IMR-90 (cell line): ENCODE results near the gene USP4. TPM values are rescaled to one million over a fixed set of nuclear protein-coding genes. Genes with fewer than 3 reads are reported as not detected.

Experiments
- ATAC-seq: fragments of 200-7000 bp; cut with Tn5 transposase; 2 replicates; pipeline ENCODE4 v1.9.1; 2020; ENCODE audit warnings: low read depth, mild to moderate bottlenecking, moderate library complexity
- BruUV-seq: library from RNA; stranded (reverse); fragments of 400-500 nt; replicated peaks from 2 replicates; lab custom pipeline; 2021; lab: Mats Ljungman, UMichigan
- CTCF ChIA-PET: fragments of 300-600 bp; formaldehyde crosslinking; extraction: SDS; loops from one replicate; lab custom pipeline; 2021; ENCODE audit warnings: antibody characterized with exemption; lab: Yijun Ruan, JAX
- POLR2A ChIA-PET: fragments of 300-600 bp; sonication (Branson Sonifier 250); formaldehyde crosslinking; loops from one replicate; lab custom pipeline; 2022; ENCODE audit warnings: antibody characterized with exemption; ENCODE audit not compliant: unreplicated experiment; lab: Charles Lee
- DNase-seq: peaks from one replicate; pipeline ENCODE4 v3.0.0; 2013
- H2AFZ ChIP-seq: replicated peaks from 2 replicates; pipeline ENCODE3; 2013; ENCODE audit warnings: low read length, mild to moderate bottlenecking; ENCODE audit not compliant: poor library complexity
- H2AK5ac ChIP-seq: 2 replicates; pipeline ENCODE4 v1.6.1; 2013; ENCODE audit warnings: low read depth, low read length, inconsistent platforms
- H2AK9ac ChIP-seq: replicated peaks from 2 replicates; pipeline ENCODE3; 2013; ENCODE audit warnings: mild to moderate bottlenecking, low read depth, low read length, moderate library complexity; ENCODE audit not compliant: poor library complexity
- H2BK120ac ChIP-seq: 2 replicates; pipeline ENCODE4 v1.6.1; 2013; ENCODE audit warnings: low read depth, low read length, inconsistent platforms
- H2BK15ac ChIP-seq: 3 replicates; pipeline ENCODE4 v1.6.1; 2013; ENCODE audit warnings: low read depth, low read length, inconsistent platforms
- H2BK20ac ChIP-seq: 2 replicates; pipeline ENCODE4 v1.6.1; 2013; ENCODE audit warnings: low read depth, mild to moderate bottlenecking, inconsistent platforms, low read length, moderate library complexity
- H2BK5ac ChIP-seq: 2 replicates; pipeline ENCODE4 v1.6.1; 2013; ENCODE audit warnings: mild to moderate bottlenecking, low read depth, low read length, inconsistent platforms; ENCODE audit not compliant: poor library complexity, severe bottlenecking
- H3K14ac ChIP-seq: replicated peaks from 2 replicates; pipeline ENCODE4 v1.6.1; 2013; ENCODE audit warnings: low read depth, low read length, inconsistent platforms
- H3K18ac ChIP-seq: 2 replicates; pipeline ENCODE4 v1.6.1; 2013; ENCODE audit warnings: low read depth, low read length, control low read depth
- H3K23ac ChIP-seq: 2 replicates; pipeline ENCODE4 v1.6.1; 2013; ENCODE audit warnings: low read depth, low read length, inconsistent platforms
- H3K27ac ChIP-seq: 2 replicates; pipeline ENCODE4 v1.5.1; 2013; ENCODE audit warnings: mild to moderate bottlenecking, control low read depth, low read length; ENCODE audit not compliant: insufficient read depth
- H3K27me3 ChIP-seq: 2 replicates; pipeline ENCODE4 v1.6.1; 2013; ENCODE audit warnings: low read length; ENCODE audit not compliant: control insufficient read depth, insufficient read depth
- H3K36me3 ChIP-seq: 2 replicates; pipeline ENCODE4 v1.6.1; 2013; ENCODE audit warnings: low read length, mixed read lengths; ENCODE audit not compliant: control insufficient read depth, insufficient read depth
- H3K4ac ChIP-seq: 2 replicates; pipeline ENCODE4 v1.6.1; 2013; ENCODE audit warnings: low read depth, low read length, inconsistent platforms
- H3K4me1 ChIP-seq: 2 replicates; pipeline ENCODE4 v1.6.1; 2013; ENCODE audit warnings: low read length, mixed read lengths; ENCODE audit not compliant: control insufficient read depth, insufficient read depth
- H3K4me2 ChIP-seq: 2 replicates; pipeline ENCODE4 v1.6.1; 2013; ENCODE audit warnings: low read depth, mild to moderate bottlenecking, control low read depth, low read length, moderate library complexity
- H3K4me3 ChIP-seq: 2 replicates; pipeline ENCODE4 v1.5.1; 2013; ENCODE audit warnings: low read depth, mild to moderate bottlenecking, control low read depth, low read length, moderate library complexity; ENCODE audit not compliant: insufficient read depth
- H3K56ac ChIP-seq: 2 replicates; pipeline ENCODE4 v1.6.1; 2013; ENCODE audit warnings: low read length, inconsistent platforms; ENCODE audit not compliant: insufficient read depth; ENCODE audit errors: extremely low read depth
- H3K79me1 ChIP-seq, 2 experiments: 2 replicates each; pipeline ENCODE4 v1.6.1; 2013; ENCODE audit warnings: low read length in 2 of 2, inconsistent platforms in 1 of 2, low read depth in 1 of 2
- H3K9ac ChIP-seq: 2 replicates; pipeline ENCODE4 v1.6.1; 2013; ENCODE audit warnings: low read depth, low read length, control low read depth
- H3K9me1 ChIP-seq: 2 replicates; pipeline ENCODE4 v1.6.1; 2013; ENCODE audit warnings: low read length, inconsistent platforms; ENCODE audit not compliant: insufficient read depth
- H3K9me3 ChIP-seq: 2 replicates; pipeline ENCODE4 v1.6.1; 2013; ENCODE audit warnings: low read length; ENCODE audit not compliant: control insufficient read depth, insufficient read depth
- H4K20me1 ChIP-seq: 2 replicates; pipeline ENCODE4 v1.6.1; 2013; ENCODE audit warnings: low read length, inconsistent platforms; ENCODE audit not compliant: insufficient read depth
- H4K5ac ChIP-seq: 2 replicates; pipeline ENCODE4 v1.6.1; 2013; ENCODE audit warnings: mild to moderate bottlenecking, low read depth, low read length, control low read depth
- H4K8ac ChIP-seq, 2 experiments: 2 replicates each; pipeline ENCODE4 v1.6.1; 2013; ENCODE audit warnings: low read depth in 2 of 2, low read length in 2 of 2, control low read depth in 1 of 2, inconsistent platforms in 1 of 2
- H4K91ac ChIP-seq: 2 replicates; pipeline ENCODE4 v1.6.1; 2013; ENCODE audit warnings: low read depth, low read length, inconsistent platforms; ENCODE audit not compliant: insufficient read depth
- BHLHE40 ChIP-seq: fragments of 150-350 bp; IDR thresholded peaks from 2 replicates; pipeline ENCODE4 v1.6.1; 2016; ENCODE audit warnings: mild to moderate bottlenecking, low read depth, low read length
- CEBPB ChIP-seq: IDR thresholded peaks from 2 replicates; pipeline ENCODE4 v1.6.1; 2012; ENCODE audit warnings: low read depth, low read length, improper control_type of control experiment
- CHD1 ChIP-seq: IDR thresholded peaks from 2 replicates; pipeline ENCODE4 v1.6.1; 2012; ENCODE audit warnings: low read depth, low read length, improper control_type of control experiment
- FOS ChIP-seq: fragments of 150-350 bp; IDR thresholded peaks from 2 replicates; pipeline ENCODE4 v1.6.1; 2016; ENCODE audit warnings: low read depth, low read length
- MAFK ChIP-seq: IDR thresholded peaks from 2 replicates; pipeline ENCODE4 v1.6.1; 2012; ENCODE audit warnings: low read depth, low read length, improper control_type of control experiment
- MAZ ChIP-seq: IDR thresholded peaks from 2 replicates; pipeline ENCODE4 v1.6.1; 2012; ENCODE audit warnings: low read depth, mild to moderate bottlenecking, low read length, improper control_type of control experiment, moderate library complexity, borderline replicate concordance
- MXI1 ChIP-seq: IDR thresholded peaks from 2 replicates; pipeline ENCODE4 v1.6.1; 2012; ENCODE audit warnings: low read depth, mild to moderate bottlenecking, low read length, moderate library complexity, borderline replicate concordance
- NFE2L2 ChIP-seq: fragments of 150-350 bp; IDR thresholded peaks from 2 replicates; pipeline ENCODE4 v1.6.1; 2016; ENCODE audit warnings: low read depth, mild to moderate bottlenecking, low read length
- POLR2A ChIP-seq: IDR thresholded peaks from 2 replicates; pipeline ENCODE4 v1.6.1; 2012; ENCODE audit warnings: mild to moderate bottlenecking, low read depth, low read length
- RAD21 ChIP-seq: IDR thresholded peaks from 2 replicates; pipeline ENCODE4 v1.6.1; 2012; ENCODE audit warnings: low read length, improper control_type of control experiment
- RCOR1 ChIP-seq: IDR thresholded peaks from 2 replicates; pipeline ENCODE4 v1.6.1; 2012; ENCODE audit warnings: mild to moderate bottlenecking, low read length, improper control_type of control experiment; ENCODE audit not compliant: insufficient replicate concordance
- RFX5 ChIP-seq: IDR thresholded peaks from 2 replicates; pipeline ENCODE4 v1.8.0; 2012; ENCODE audit warnings: low read depth, mild to moderate bottlenecking, low read length, moderate library complexity
- SMC3 ChIP-seq: fragments of 150-350 bp; IDR thresholded peaks from 2 replicates; pipeline ENCODE4 v1.6.1; 2016; ENCODE audit warnings: low read depth, mild to moderate bottlenecking, antibody characterized with exemption, low read length, moderate library complexity
- USF2 ChIP-seq: fragments of 150-350 bp; IDR thresholded peaks from 2 replicates; pipeline ENCODE4 v1.6.1; 2017; ENCODE audit warnings: mild to moderate bottlenecking, antibody characterized with exemption, low read length, low read depth
- WGBS, 2 experiments: methylation state at CpG; one replicate each; pipeline versions ENCODE4 v1.1.5 to v1.1.7; 2013; ENCODE audit warnings: missing lambda C conversion rate in 2 of 2; ENCODE audit not compliant: insufficient read length in 1 of 2; ENCODE audit errors: extremely low coverage in 2 of 2; 5-methylcytosine and 5-hydroxymethylcytosine counted together
- dilution Hi-C: fragments of 300-500 bp; cut with HindIII; formaldehyde crosslinking; loops from one replicate; pipeline ENCODE4 v1.14.3; 2018; ENCODE audit warnings: low sequenced_read_pairs; ENCODE audit not compliant: unreplicated experiment
- in situ Hi-C: fragments of 300-500 bp; cut with MboI; formaldehyde crosslinking; loops from 3 replicates; pipeline ENCODE4 v1.14.3; 2019; ENCODE audit warnings: low sequenced_read_pairs, inconsistent platforms, mixed read lengths
- intact Hi-C: fragments of 100-400 bp; cut with micrococcal nuclease; formaldehyde crosslinking; loops from 2 replicates; pipeline ENCODE4 v1.10.0; 2022
- polyA plus RNA-seq, 3 experiments: library from polyadenylated mRNA; depleted of rRNA; stranded (reverse); fragments of >200 nt; gene quantifications; 2 replicates each; pipeline ENCODE4 v1.2.3, GENCODE V29; 2012; ENCODE audit warnings: low replicate concordance in 1 of 3
- total RNA-seq: library from RNA; depleted of rRNA; stranded (reverse); fragments of >200 nt; gene quantifications from 2 replicates; pipeline ENCODE4 v1.2.3, GENCODE V29; 2012
- TF ChIP-seq, protein P1 (sequence below): fragments of 150-350 bp; IDR thresholded peaks from 2 replicates; pipeline ENCODE4 v1.6.1; 2016; ENCODE audit warnings: low read depth, mild to moderate bottlenecking, low read length, moderate library complexity, borderline replicate concordance

Gene USP4
- total and polyA plus RNA-seq, 2 of the 4 experiments (the other 2 are of a cell fraction): 29.9 to 42.3 TPM

DNA sequence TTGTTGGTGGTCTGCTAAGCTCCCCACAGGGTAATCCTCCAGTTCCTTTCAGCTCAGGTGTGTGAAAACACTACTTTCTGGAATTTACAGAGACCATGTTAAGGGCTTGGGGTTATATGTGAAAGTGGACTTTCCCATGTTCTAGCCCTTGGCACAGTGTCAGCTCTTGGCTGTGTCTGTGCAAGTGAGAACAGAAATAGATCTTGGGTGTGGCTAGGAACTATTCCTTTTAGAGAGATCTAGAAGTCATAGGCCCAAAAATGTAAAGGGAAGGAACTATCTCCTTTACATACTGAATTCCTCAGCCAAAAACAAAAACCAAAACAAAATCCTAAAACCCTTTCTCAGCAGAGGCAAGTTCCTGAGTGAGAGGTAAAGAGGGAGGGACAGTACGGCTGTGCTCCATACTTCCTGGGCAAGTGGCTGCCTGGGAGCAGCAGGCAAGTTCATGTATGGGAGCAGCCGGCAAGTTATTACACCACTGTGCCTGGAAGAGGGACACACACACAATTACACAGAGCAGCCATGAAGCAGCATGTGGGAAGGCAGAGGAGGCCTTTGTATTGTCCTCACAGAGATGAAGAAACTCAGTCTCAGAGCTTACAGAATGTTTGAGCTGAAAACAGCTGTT is 43.0 kb downstream of the USP4 start:
- H3K36me3 ChIP-seq: peaks cover 66% of the 10 kb centered on the region
- no peak overlapping the region for H4K8ac ChIP-seq
- H2BK120ac ChIP-seq: no peak overlapping the region
- H2AFZ ChIP-seq: no peak overlapping the region
- H2BK20ac ChIP-seq: no peak overlapping the region
- no TSS peak for BruUV-seq
- H2BK15ac ChIP-seq: no peak overlapping the region
- DNase-seq (no peak), ATAC-seq (peak; percentile 15)
- ChIA-PET POLR2A (no interaction called here), CTCF (no interaction called here)
- H3K9me3 ChIP-seq: no peaks in the 10 kb centered on the region
- no peak overlapping the region for H3K9ac ChIP-seq
- no peak overlapping the region for H3K4me3 ChIP-seq
- peak overlapping the region; percentile 13 for H2BK5ac ChIP-seq
- H3K27me3 ChIP-seq: no peaks in the 10 kb centered on the region
- no peaks in the 10 kb centered on the region for H3K4me1 ChIP-seq
- H2AK9ac ChIP-seq: no peak overlapping the region
- no peak overlapping the region for H3K18ac ChIP-seq
- no peak overlapping the region for H3K56ac ChIP-seq
- H3K23ac ChIP-seq: no peak overlapping the region
- dilution Hi-C loops: no loop called here
- intact Hi-C loops: loop anchor here (5.0 kb wide), 1 partner anchor 125 kb away; the partner anchor contains the start of gene KLHDC8B
- peaks cover 7 to 20% of the 10 kb centered on the region in 2 experiments; a peak in 3 of 4 replicates for H3K79me1 ChIP-seq
- in situ Hi-C loops: no loop called here
- H3K9me1 ChIP-seq: peaks cover 6% of the 10 kb centered on the region; the same call in 1 of the 2 replicates
- no peak overlapping the region for H4K5ac ChIP-seq
- H4K91ac ChIP-seq: no peak overlapping the region
- no peak overlapping the region for H3K14ac ChIP-seq
- TF ChIP-seq NFE2L2 (no peak), RFX5 (no peak), RCOR1 (no peak), RAD21 (no peak), SMC3 (no peak), USF2 (no peak), MAZ (no peak), CHD1 (no peak), POLR2A (no peak), FOS (no peak), MXI1 (no peak), CEBPB (no peak), MAFK (no peak), BHLHE40 (no peak)
- TF ChIP-seq, protein P1, sequence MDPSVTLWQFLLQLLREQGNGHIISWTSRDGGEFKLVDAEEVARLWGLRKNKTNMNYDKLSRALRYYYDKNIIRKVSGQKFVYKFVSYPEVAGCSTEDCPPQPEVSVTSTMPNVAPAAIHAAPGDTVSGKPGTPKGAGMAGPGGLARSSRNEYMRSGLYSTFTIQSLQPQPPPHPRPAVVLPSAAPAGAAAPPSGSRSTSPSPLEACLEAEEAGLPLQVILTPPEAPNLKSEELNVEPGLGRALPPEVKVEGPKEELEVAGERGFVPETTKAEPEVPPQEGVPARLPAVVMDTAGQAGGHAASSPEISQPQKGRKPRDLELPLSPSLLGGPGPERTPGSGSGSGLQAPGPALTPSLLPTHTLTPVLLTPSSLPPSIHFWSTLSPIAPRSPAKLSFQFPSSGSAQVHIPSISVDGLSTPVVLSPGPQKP: no peak
- WGBS, 2 experiments: no CpG with 5 or more reads among the region's 2 CpGs
- peaks cover 5% of the 10 kb centered on the region for H4K20me1 ChIP-seq
- no peak overlapping the region for H2AK5ac ChIP-seq
- H3K4ac ChIP-seq: no peak overlapping the region
- no peak overlapping the region for H3K4me2 ChIP-seq
- H3K27ac ChIP-seq: no peak overlapping the region
